KG1 (cell line): ENCODE results near the gene EPHA4.
A peak's percentile ranks its signal among the peaks of the same experiment; 100 is the strongest.

Experiments used
- DNase-seq: peaks from one replicate; lab custom pipeline; 2025; lab: John Stamatoyannopoulos, UW

Gene EPHA4

GRCh38 chr2:221476195-221476594, 95.9 kb downstream of the EPHA4 start:
- DNase-seq = no peak

- no peak for DNase-seq
Measured at GRCh38 chr2:221473451-221473850, 98.7 kb downstream of the EPHA4 start.

GRCh38 chr2:221468317-221468716, 103.8 kb downstream of the EPHA4 start:
- no peak for DNase-seq

- DNase-seq = no peak
Measured at GRCh38 chr2:221467610-221468009, 104.5 kb downstream of the EPHA4 start.

GRCh38 chr2:221466744-221467143, 105.4 kb downstream of the EPHA4 start:
- DNase-seq = no peak

- DNase-seq = no peak
Measured at GRCh38 chr2:221465776-221466175, 106.3 kb downstream of the EPHA4 start.

- DNase-seq = no peak
Measured at GRCh38 chr2:221464971-221465370, 107.1 kb downstream of the EPHA4 start.

GRCh38 chr2:221463241-221463896, 108.7 kb downstream of the EPHA4 start:
- no peak for DNase-seq

- DNase-seq = no peak
Measured at GRCh38 chr2:221461901-221462300, 110.2 kb downstream of the EPHA4 start.

GRCh38 chr2:221460136-221460535, 112.0 kb downstream of the EPHA4 start:
- no peak for DNase-seq

- DNase-seq = no peak
Measured at GRCh38 chr2:221458578-221458977, 113.5 kb downstream of the EPHA4 start.

- no peak for DNase-seq
Measured at GRCh38 chr2:221455214-221455613, 116.9 kb downstream of the EPHA4 start.

- no peak for DNase-seq
Measured at GRCh38 chr2:221454459-221455105, 117.5 kb downstream of the EPHA4 start.

- DNase-seq = peak; percentile 37
Measured at GRCh38 chr2:221451862-221452788, 120.0 kb downstream of the EPHA4 start.

- no peak for DNase-seq
Measured at GRCh38 chr2:221450280-221450679, 121.8 kb downstream of the EPHA4 start.

GRCh38 chr2:221449406-221449805, 122.7 kb downstream of the EPHA4 start:
- no peak for DNase-seq

- no peak for DNase-seq
Measured at GRCh38 chr2:221448844-221449390, 123.2 kb downstream of the EPHA4 start.

GRCh38 chr2:221448057-221448843, 123.9 kb downstream of the EPHA4 start:
- no peak for DNase-seq

GRCh38 chr2:221447310-221447709, 124.8 kb downstream of the EPHA4 start:
- no peak for DNase-seq

GRCh38 chr2:221446140-221446539, 126.0 kb downstream of the EPHA4 start:
- DNase-seq = no peak

GRCh38 chr2:221444106-221444505, 128.0 kb downstream of the EPHA4 start:
- DNase-seq = no peak

GRCh38 chr2:221443645-221444044, 128.5 kb downstream of the EPHA4 start:
- no peak for DNase-seq
